GM18909 (cell line): ENCODE results near the gene ATL3.
"Not testable (repeated sequence)": the region's sequence is repeated elsewhere in the genome, so short reads cannot be mapped to it uniquely, and the experiment has no call there.

ENCODE experiments used
- ATAC-seq: cut with Tn5 transposase; IDR thresholded peaks from one replicate; pipeline ENCODE4 v1.9.1; 2021; ENCODE audit warnings: mild to moderate bottlenecking; ENCODE audit not compliant: unreplicated experiment, poor library complexity

The ATL3 gene

GRCh38 chr11:63671322-63672155 is at the start of gene ATL3:
Gene ATL3 (minus strand): TSS chr11:63671376. CDS start chr11:63671335, 41 bp downstream.
- ATAC-seq = peak; percentile 91

- ATAC-seq = no peak
These were observed 49.4 kb upstream of the ATL3 start for GRCh38 chr11:63720611-63721010.

GRCh38 chr11:63719987-63720386 is 48.8 kb upstream of the ATL3 start:
- no peak for ATAC-seq

GRCh38 chr11:63719001-63719400 is 47.8 kb upstream of the ATL3 start:
- no peak for ATAC-seq

- ATAC-seq = no peak
These were observed 44.9 kb upstream of the ATL3 start for GRCh38 chr11:63716046-63716445.

GRCh38 chr11:63713766-63714165 is 42.6 kb upstream of the ATL3 start:
- ATAC-seq = no peak

- ATAC-seq = no peak
These were observed 40.7 kb upstream of the ATL3 start for GRCh38 chr11:63711838-63712237.

- no peak for ATAC-seq
These were observed 39.5 kb upstream of the ATL3 start for GRCh38 chr11:63710476-63711217.

- ATAC-seq = no peak
These were observed 38.2 kb upstream of the ATL3 start for GRCh38 chr11:63709336-63709884.

- ATAC-seq = no peak
These were observed 37.6 kb upstream of the ATL3 start for GRCh38 chr11:63708764-63709163.

- ATAC-seq = no peak
These were observed 34.4 kb upstream of the ATL3 start for GRCh38 chr11:63705526-63705925.

GRCh38 chr11:63699896-63700295 is 28.7 kb upstream of the ATL3 start:
- ATAC-seq = no peak

- no peak for ATAC-seq
These were observed 28.0 kb upstream of the ATL3 start for GRCh38 chr11:63698976-63699733.

- ATAC-seq = no peak
These were observed 23.4 kb upstream of the ATL3 start for GRCh38 chr11:63694596-63694995.

- no peak for ATAC-seq
These were observed 16.7 kb upstream of the ATL3 start for GRCh38 chr11:63687845-63688244.

GRCh38 chr11:63686926-63687325 is 15.8 kb upstream of the ATL3 start:
- ATAC-seq = no peak

GRCh38 chr11:63685158-63685721 is 14.1 kb upstream of the ATL3 start:
- not testable (repeated sequence) for ATAC-seq

- ATAC-seq = no peak
These were observed 12.2 kb upstream of the ATL3 start for GRCh38 chr11:63683133-63683991.
